Left renal pelvis (tissue), 4 donors: Measurements from ENCODE around the gene TOP3A. TPM values are rescaled to one million over a fixed set of nuclear protein-coding genes. Genes with fewer than 3 reads are reported as not detected.

Experiments used
- DNase-seq, 4 donors: peaks; one replicate each; pipeline ENCODE4 v3.0.0-alpha.2; 2013; ENCODE audit warnings: low read depth in 4 of 4, low spot score in 3 of 4
- polyA plus RNA-seq, 4 donors: library from polyadenylated mRNA; unstranded; fragments of 120-200 nt; gene quantifications; one replicate each; pipeline ENCODE4 v1.2.1, GENCODE V29; 2013; ENCODE audit not compliant: insufficient read length in 4 of 4

Gene TOP3A
- polyA plus RNA-seq, 4 donors = 35.4 to 52.4 (median 42.5) TPM

GRCh38 chr17:18235743-18236256 is 79.0 kb downstream of the TOP3A start:
- DNase-seq = no peak

GRCh38 chr17:18234853-18235380 is 79.9 kb downstream of the TOP3A start:
- no peak for DNase-seq

- DNase-seq = no peak
Observed at GRCh38 chr17:18233803-18234518, 80.8 kb downstream of the TOP3A start.

- DNase-seq = no peak
Observed at GRCh38 chr17:18231164-18231563, 83.6 kb downstream of the TOP3A start.

- no peak for DNase-seq
Observed at GRCh38 chr17:18230288-18231141, 84.3 kb downstream of the TOP3A start.

GRCh38 chr17:18229771-18230170 is 85.0 kb downstream of the TOP3A start:
- no peak for DNase-seq

GRCh38 chr17:18229254-18229653 is 85.5 kb downstream of the TOP3A start:
- DNase-seq = no peak

GRCh38 chr17:18228176-18228682 is 86.6 kb downstream of the TOP3A start:
- DNase-seq = no peak

- DNase-seq = no peak
Observed at GRCh38 chr17:18227635-18228034, 87.2 kb downstream of the TOP3A start.

- no peak for DNase-seq
Observed at GRCh38 chr17:18226284-18226945, 88.4 kb downstream of the TOP3A start.

- DNase-seq = no peak
Observed at GRCh38 chr17:18225642-18226283, 89.0 kb downstream of the TOP3A start.

GRCh38 chr17:18225121-18225641 is 89.6 kb downstream of the TOP3A start, which contains the start of gene LLGL1:
Gene LLGL1 (plus strand): TSS chr17:18225635. CDS start chr17:18225683, 48 bp downstream.
- peak; percentile 75 to 91 (median 90) for DNase-seq

- DNase-seq = no peak
Observed at GRCh38 chr17:18224387-18225120, 90.2 kb downstream of the TOP3A start.

- DNase-seq = no peak
Observed at GRCh38 chr17:18224053-18224386, 90.8 kb downstream of the TOP3A start.

Other genes with a start within 250 kb of the TOP3A start
- 10 to 100 TPM; 29.6 to 44.7 (median 36.2) TPM for gene DRG2, start 227.0 kb downstream of the TOP3A start, polyA plus RNA-seq
- 1 to 10 TPM; 2.9 to 6.2 (median 4.7) TPM for gene MYO15A, start 206.2 kb downstream of the TOP3A start, polyA plus RNA-seq
- gene ALKBH5, start 131.2 kb downstream of the TOP3A start, polyA plus RNA-seq = 10 to 100 TPM; 58.8 to 70.6 (median 67.5) TPM
- 10 to 100 TPM; 26.8 to 43.2 (median 32.3) TPM for gene LLGL1, start 89.4 kb downstream of the TOP3A start, polyA plus RNA-seq
- gene FLII, start 56.3 kb downstream of the TOP3A start, polyA plus RNA-seq = 100 to 1,000 TPM; 125 to 154 (median 138) TPM
- gene MIEF2, start 54.3 kb downstream of the TOP3A start, polyA plus RNA-seq = 10 to 100 TPM; 13.7 to 17.9 (median 14.1) TPM
- gene SMCR8, start 299 bp upstream of the TOP3A start, polyA plus RNA-seq = 10 to 100 TPM; 11.2 to 17.2 (median 14.9) TPM
- 10 to 100 TPM; 15.3 to 62.8 (median 50.2) TPM for gene SHMT1, start 48.6 kb upstream of the TOP3A start, polyA plus RNA-seq
- gene EVPLL, start 62.8 kb upstream of the TOP3A start, polyA plus RNA-seq = 1 to 10 TPM in 1 of 4 donors, under 1 TPM in 2, not detected in 1; 0.11 to 1.1 (median 0.76) TPM
- gene LGALS9C, start 161.8 kb upstream of the TOP3A start, polyA plus RNA-seq = under 1 TPM in 2 of 4 donors, not detected in 2; 0.08 to 0.20 TPM